Trophoblast cell (in vitro differentiated cells and primary cell): ENCODE results near the gene FUT3.
"Not testable (repeated sequence)": the region's sequence is repeated elsewhere in the genome, so short reads cannot be mapped to it uniquely, and the experiment has no call there.

Experiments
- DNase-seq, 2 donors: peaks; one replicate each; pipeline ENCODE4 v3.0.0-alpha.2; 2016
- H2AFZ ChIP-seq: 2 replicates; pipeline ENCODE4 v1.6.1; 2013; ENCODE audit warnings: low read length, moderate library complexity, mild to moderate bottlenecking; ENCODE audit not compliant: insufficient read depth, poor library complexity
- H2AK5ac ChIP-seq: 2 replicates; pipeline ENCODE4 v1.6.1; 2013; ENCODE audit warnings: mild to moderate bottlenecking, low read length
- H2BK120ac ChIP-seq: 2 replicates; pipeline ENCODE4 v1.6.1; 2013; ENCODE audit warnings: low read length, mild to moderate bottlenecking, moderate library complexity; ENCODE audit not compliant: insufficient read depth, poor library complexity
- H2BK12ac ChIP-seq: 2 replicates; pipeline ENCODE4 v1.6.1; 2013; ENCODE audit warnings: mild to moderate bottlenecking, low read length, moderate library complexity
- H2BK5ac ChIP-seq: 2 replicates; pipeline ENCODE4 v1.6.1; 2013; ENCODE audit warnings: low read length, low read depth, moderate library complexity, mild to moderate bottlenecking; ENCODE audit not compliant: poor library complexity
- H3K14ac ChIP-seq: 2 replicates; pipeline ENCODE4 v1.6.1; 2013; ENCODE audit warnings: mild to moderate bottlenecking, low read length
- H3K18ac ChIP-seq: 2 replicates; pipeline ENCODE4 v1.6.1; 2013; ENCODE audit warnings: mild to moderate bottlenecking, low read length
- H3K23ac ChIP-seq: 2 replicates; pipeline ENCODE4 v1.6.1; 2013; ENCODE audit warnings: low read length
- H3K27ac ChIP-seq: 2 replicates; pipeline ENCODE4 v1.5.1; 2013; ENCODE audit warnings: low read depth, mild to moderate bottlenecking, inconsistent platforms, low read length, moderate library complexity
- H3K27me3 ChIP-seq: 2 replicates; pipeline ENCODE4 v1.6.1; 2013; ENCODE audit warnings: inconsistent platforms, mild to moderate bottlenecking, low read length, moderate library complexity; ENCODE audit not compliant: insufficient read depth
- H3K36me3 ChIP-seq, 2 experiments: 1 replicate in 1 of 2; 2 replicates in 1 of 2; pipeline ENCODE4 v1.6.1; 2013; ENCODE audit warnings: low read length in 2 of 2, mild to moderate bottlenecking in 2 of 2, moderate library complexity in 1 of 2; ENCODE audit not compliant: insufficient read depth in 2 of 2, control insufficient read depth in 1 of 2
- H3K4ac ChIP-seq: 2 replicates; pipeline ENCODE4 v1.6.1; 2013; ENCODE audit warnings: low read depth, mild to moderate bottlenecking, low read length, moderate library complexity
- H3K4me1 ChIP-seq, 2 experiments: 1 replicate in 1 of 2; 2 replicates in 1 of 2; pipeline ENCODE4 v1.6.1; 2013; ENCODE audit warnings: low read length in 2 of 2, mild to moderate bottlenecking in 2 of 2, moderate library complexity in 1 of 2; ENCODE audit not compliant: insufficient read depth in 2 of 2, control insufficient read depth in 1 of 2
- H3K4me2 ChIP-seq: 2 replicates; pipeline ENCODE4 v1.6.1; 2013; ENCODE audit warnings: inconsistent platforms, mild to moderate bottlenecking, low read length, moderate library complexity
- H3K4me3 ChIP-seq: 2 replicates; pipeline ENCODE4 v1.5.1; 2013; ENCODE audit warnings: mild to moderate bottlenecking, low read depth, low read length, inconsistent platforms
- H3K79me1 ChIP-seq: one replicate; pipeline ENCODE4 v1.6.1; 2013; ENCODE audit warnings: low read length
- H3K79me2 ChIP-seq: 2 replicates; pipeline ENCODE4 v1.6.1; 2013; ENCODE audit warnings: low read length, mild to moderate bottlenecking; ENCODE audit not compliant: control insufficient read depth, insufficient read depth, poor library complexity
- H3K9ac ChIP-seq: 2 replicates; pipeline ENCODE4 v1.6.1; 2013; ENCODE audit warnings: mild to moderate bottlenecking, low read length
- H3K9me3 ChIP-seq: 2 replicates; pipeline ENCODE4 v1.6.1; 2013; ENCODE audit warnings: low read depth, mild to moderate bottlenecking, control low read depth, inconsistent platforms, low read length; ENCODE audit not compliant: insufficient read depth
- H4K12ac ChIP-seq: 2 replicates; pipeline ENCODE4 v1.6.1; 2013; ENCODE audit warnings: low read depth, mild to moderate bottlenecking, low read length, moderate library complexity
- H4K8ac ChIP-seq: 2 replicates; pipeline ENCODE4 v1.6.1; 2013; ENCODE audit warnings: low read depth, mild to moderate bottlenecking, low read length, moderate library complexity
- H4K91ac ChIP-seq: one replicate; pipeline ENCODE4 v1.6.1; 2013; ENCODE audit warnings: low read depth, mild to moderate bottlenecking, low read length, moderate library complexity
- WGBS: extraction: QIAGEN DNeasy Blood & Tissue Kit; methylation state at CpG from one replicate; pipeline ENCODE4 v1.1.7; 2013; ENCODE audit warnings: missing lambda C conversion rate; ENCODE audit not compliant: insufficient read length, insufficient coverage; ENCODE audit errors: extremely low coverage; 5-methylcytosine and 5-hydroxymethylcytosine counted together

The FUT3 gene

GRCh38 chr19:5855151-5855550, 3.9 kb upstream of the FUT3 start:
- H3K23ac ChIP-seq, H3K18ac ChIP-seq, H3K36me3 ChIP-seq, H3K79me1 ChIP-seq, H4K8ac ChIP-seq, H3K4me3 ChIP-seq, H4K91ac ChIP-seq, H4K12ac ChIP-seq, H2BK5ac ChIP-seq, H3K4me2 ChIP-seq, H3K79me2 ChIP-seq, H3K27me3 ChIP-seq, DNase-seq, H2AFZ ChIP-seq, H3K9me3 ChIP-seq, H3K4me1 ChIP-seq, H3K27ac ChIP-seq, H2BK120ac ChIP-seq, H2BK12ac ChIP-seq, H3K9ac ChIP-seq, H3K4ac ChIP-seq, H2AK5ac ChIP-seq, H3K14ac ChIP-seq: not testable (repeated sequence)
- no CpG with 5 or more reads among the region's 9 CpGs for WGBS

GRCh38 chr19:5854121-5854520, 2.9 kb upstream of the FUT3 start:
- not testable (repeated sequence) for H3K4me1 ChIP-seq, H3K14ac ChIP-seq, H2AK5ac ChIP-seq, H4K8ac ChIP-seq, H2BK5ac ChIP-seq, H3K27me3 ChIP-seq, H3K4ac ChIP-seq, H3K9ac ChIP-seq, H3K4me3 ChIP-seq, H3K36me3 ChIP-seq, H2BK120ac ChIP-seq, H3K79me2 ChIP-seq, H3K18ac ChIP-seq, H3K79me1 ChIP-seq, H2AFZ ChIP-seq, H3K9me3 ChIP-seq, H3K4me2 ChIP-seq, H4K91ac ChIP-seq, H3K27ac ChIP-seq, H4K12ac ChIP-seq, DNase-seq, H2BK12ac ChIP-seq, H3K23ac ChIP-seq
- no CpG with 5 or more reads among the region's 10 CpGs for WGBS

GRCh38 chr19:5850743-5851293, 431 bp downstream of the FUT3 start:
- Histone ChIP-seq H2AFZ (no peak overlapping the region), H2BK120ac (no peak overlapping the region), H3K23ac (no peak overlapping the region), H2AK5ac (no peak overlapping the region), H3K4me1 (no peaks in the 10 kb centered on the region), H3K9me3 (no peaks in the 10 kb centered on the region), H3K79me1 (no peaks in the 10 kb centered on the region), H3K27ac (no peak overlapping the region), H3K79me2 (no peaks in the 10 kb centered on the region), H2BK5ac (no peak overlapping the region), H4K8ac (no peak overlapping the region), H3K4ac (no peak overlapping the region), H3K27me3 (no peaks in the 10 kb centered on the region), H3K18ac (no peak overlapping the region), H3K14ac (no peak overlapping the region), H3K9ac (no peak overlapping the region), H4K12ac (no peak overlapping the region), H2BK12ac (no peak overlapping the region), H3K36me3 (no peaks in the 10 kb centered on the region), H4K91ac (no peak overlapping the region), H3K4me3 (no peak overlapping the region), H3K4me2 (no peak overlapping the region)
- no CpG with 5 or more reads among the region's 5 CpGs for WGBS
- DNase-seq = no peak

GRCh38 chr19:5850189-5850588, 1.1 kb downstream of the FUT3 start:
- H3K18ac ChIP-seq = no peak overlapping the region
- H3K79me1 ChIP-seq = no peaks in the 10 kb centered on the region
- H2BK120ac ChIP-seq = no peak overlapping the region
- H4K8ac ChIP-seq = no peak overlapping the region
- H4K12ac ChIP-seq = no peak overlapping the region
- no peak overlapping the region for H3K4me3 ChIP-seq
- H3K79me2 ChIP-seq = no peaks in the 10 kb centered on the region
- DNase-seq = no peak
- H4K91ac ChIP-seq = no peak overlapping the region
- H2BK12ac ChIP-seq = no peak overlapping the region
- no peaks in the 10 kb centered on the region for H3K4me1 ChIP-seq
- no peaks in the 10 kb centered on the region for H3K36me3 ChIP-seq
- WGBS = no CpG with 5 or more reads among the region's 6 CpGs
- no peak overlapping the region for H3K27ac ChIP-seq
- H3K27me3 ChIP-seq = no peaks in the 10 kb centered on the region
- H3K14ac ChIP-seq = no peak overlapping the region
- no peak overlapping the region for H3K23ac ChIP-seq
- no peak overlapping the region for H2AFZ ChIP-seq
- no peak overlapping the region for H2AK5ac ChIP-seq
- no peak overlapping the region for H3K9ac ChIP-seq
- no peak overlapping the region for H2BK5ac ChIP-seq
- no peak overlapping the region for H3K4me2 ChIP-seq
- no peak overlapping the region for H3K4ac ChIP-seq
- H3K9me3 ChIP-seq = no peaks in the 10 kb centered on the region
